Osteoblast (primary cell): ENCODE data around the gene FN3KRP. TPM values are rescaled to one million over a fixed set of nuclear protein-coding genes. Genes with fewer than 3 reads are reported as not detected.

Experiments
- DNase-seq: peaks from one replicate; pipeline ENCODE4 v3.0.0; 2011; ENCODE audit warnings: low spot score, mixed read lengths; ENCODE audit not compliant: insufficient read length; ENCODE audit errors: missing footprints
- H2AFZ ChIP-seq: 2 replicates; pipeline ENCODE4 v1.6.0; 2011; ENCODE audit warnings: mild to moderate bottlenecking, low read length
- H3K27ac ChIP-seq: 2 replicates; pipeline ENCODE4 v1.5.1; 2011; ENCODE audit warnings: mild to moderate bottlenecking, low read depth, low read length, moderate library complexity
- H3K27me3 ChIP-seq: 2 replicates; pipeline ENCODE4 v1.6.0; 2012; ENCODE audit warnings: mild to moderate bottlenecking, control low read depth, inconsistent platforms, low read length, moderate library complexity; ENCODE audit not compliant: insufficient read depth
- H3K36me3 ChIP-seq: 2 replicates; pipeline ENCODE4 v1.5.1; 2011; ENCODE audit warnings: mild to moderate bottlenecking, low read length, control low read depth, moderate library complexity; ENCODE audit not compliant: insufficient read depth
- H3K4me1 ChIP-seq: 2 replicates; pipeline ENCODE4 v1.5.1; 2011; ENCODE audit warnings: mild to moderate bottlenecking, low read length, control low read depth, moderate library complexity; ENCODE audit not compliant: insufficient read depth
- H3K4me2 ChIP-seq: 2 replicates; pipeline ENCODE4 v1.6.0; 2011; ENCODE audit warnings: mild to moderate bottlenecking, low read length; ENCODE audit not compliant: insufficient read depth
- H3K4me3 ChIP-seq: fragments of 200-600 bp; sonication (generic); 3 replicates; pipeline ENCODE4 v1.5.1; 2012; ENCODE audit warnings: mild to moderate bottlenecking, low read length, inconsistent platforms; ENCODE audit not compliant: insufficient read depth
- H3K79me2 ChIP-seq: 2 replicates; pipeline ENCODE4 v1.6.0; 2012; ENCODE audit warnings: mild to moderate bottlenecking, low read length, control low read depth, inconsistent platforms; ENCODE audit not compliant: insufficient read depth
- H3K9me3 ChIP-seq: 2 replicates; pipeline ENCODE4 v1.5.1; 2011; ENCODE audit warnings: low read depth, low read length, control low read depth
- H4K20me1 ChIP-seq: 2 replicates; pipeline ENCODE4 v1.6.0; 2012; ENCODE audit warnings: mild to moderate bottlenecking, low read length, control low read depth; ENCODE audit not compliant: insufficient read depth
- CTCF ChIP-seq: IDR thresholded peaks from 2 replicates; pipeline ENCODE4 v1.5.1; 2011; ENCODE audit warnings: mild to moderate bottlenecking, low read depth, low read length, moderate library complexity; ENCODE audit errors: extremely low read depth
- total RNA-seq: library from RNA; depleted of rRNA; stranded (reverse); fragments of >200 nt; gene quantifications from 2 replicates; pipeline ENCODE4 v1.2.3, GENCODE V29; 2012

FN3KRP gene
- total RNA-seq, 1 donor: 10.1 TPM

- no peak overlapping the region for H2AFZ ChIP-seq
- TF ChIP-seq CTCF: no peak
- H4K20me1 ChIP-seq: peaks cover 4% of the 10 kb centered on the region
- H3K79me2 ChIP-seq: no peaks in the 10 kb centered on the region
- no peak overlapping the region for H3K4me2 ChIP-seq
- H3K27ac ChIP-seq: no peak overlapping the region
- no peaks in the 10 kb centered on the region for H3K36me3 ChIP-seq
- H3K4me3 ChIP-seq: no peak overlapping the region
- peaks cover 4% of the 10 kb centered on the region for H3K4me1 ChIP-seq
- DNase-seq: peak; percentile 82
- peaks cover 3% of the 10 kb centered on the region for H3K27me3 ChIP-seq
- no peaks in the 10 kb centered on the region for H3K9me3 ChIP-seq
Observed at GRCh38 chr17:82703935-82704865, 12.3 kb upstream of the FN3KRP start.

GRCh38 chr17:82704886-82705285 is 11.6 kb upstream of the FN3KRP start:
- TF ChIP-seq CTCF: no peak
- H3K4me2 ChIP-seq: no peak overlapping the region
- no peaks in the 10 kb centered on the region for H4K20me1 ChIP-seq
- DNase-seq: peak; percentile 66
- no peaks in the 10 kb centered on the region for H3K36me3 ChIP-seq
- no peak overlapping the region for H3K27ac ChIP-seq
- no peaks in the 10 kb centered on the region for H3K9me3 ChIP-seq
- H3K4me3 ChIP-seq: no peak overlapping the region
- peaks cover 3% of the 10 kb centered on the region for H3K27me3 ChIP-seq
- no peaks in the 10 kb centered on the region for H3K4me1 ChIP-seq
- no peaks in the 10 kb centered on the region for H3K79me2 ChIP-seq
- H2AFZ ChIP-seq: no peak overlapping the region

- TF ChIP-seq CTCF: no peak
- DNase-seq: peak; percentile 76
Observed at GRCh38 chr17:82705756-82706155, 10.8 kb upstream of the FN3KRP start.

GRCh38 chr17:82709024-82709675 is 7.4 kb upstream of the FN3KRP start:
- H3K36me3 ChIP-seq: no peaks in the 10 kb centered on the region
- no peaks in the 10 kb centered on the region for H3K79me2 ChIP-seq

More at GRCh38 chr17:82705756-82706155, 10.8 kb upstream of the FN3KRP start:
- no peaks in the 10 kb centered on the region for H3K36me3 ChIP-seq
- H3K27ac ChIP-seq: no peak overlapping the region
- peaks cover 3% of the 10 kb centered on the region for H3K27me3 ChIP-seq
- H3K9me3 ChIP-seq: no peaks in the 10 kb centered on the region
- H3K4me3 ChIP-seq: no peak overlapping the region
- no peak overlapping the region for H2AFZ ChIP-seq
- no peak overlapping the region for H3K4me2 ChIP-seq
- H3K4me1 ChIP-seq: no peaks in the 10 kb centered on the region
- no peaks in the 10 kb centered on the region for H4K20me1 ChIP-seq
- H3K79me2 ChIP-seq: no peaks in the 10 kb centered on the region

More at GRCh38 chr17:82709024-82709675, 7.4 kb upstream of the FN3KRP start:
- Histone ChIP-seq H3K4me1 (no peaks in the 10 kb centered on the region), H3K9me3 (no peaks in the 10 kb centered on the region), H3K4me3 (no peak overlapping the region), H3K27me3 (peaks cover 2% of the 10 kb centered on the region), H2AFZ (no peak overlapping the region), H3K27ac (no peak overlapping the region), H3K4me2 (no peak overlapping the region), H4K20me1 (no peaks in the 10 kb centered on the region)
- TF ChIP-seq CTCF: no peak
- DNase-seq: no peak
